Right ventricle myocardium inferior (tissue), 1 donor: ENCODE results near the gene ITSN2. TPM values are rescaled to one million over a fixed set of nuclear protein-coding genes. Genes with fewer than 3 reads are reported as not detected.
"Not testable (repeated sequence)": the region's sequence is repeated elsewhere in the genome, so short reads cannot be mapped to it uniquely, and the experiment has no call there.

Experiments
- ATAC-seq: fragments of 200-7000 bp; cut with Tn5 transposase; one replicate; pipeline ENCODE4 v1.9.1; 2020; ENCODE audit warnings: mild to moderate bottlenecking, moderate library complexity
- DNase-seq: peaks from one replicate; pipeline ENCODE4 v3.0.0; 2021; ENCODE audit errors: missing footprints
- intact Hi-C: fragments of 100-400 bp; cut with DNase I; formaldehyde crosslinking; loops from one replicate; pipeline ENCODE4 v1.11.0; 2022
- total RNA-seq: library from RNA; stranded (reverse); fragmentation: NEBNext Ultra II Directional; extraction: Animal tissue kit (Norgen Biotek cat#: 25700); gene quantifications from one replicate; pipeline ENCODE4 v1.2.1, GENCODE V29; 2021
- donor health status: DM: no; HTN: yes; CAD: no; lungs with severe emphysema.

The ITSN2 gene
- total RNA-seq, 1 donor from 2014 or later = 41.3 TPM

DNA sequence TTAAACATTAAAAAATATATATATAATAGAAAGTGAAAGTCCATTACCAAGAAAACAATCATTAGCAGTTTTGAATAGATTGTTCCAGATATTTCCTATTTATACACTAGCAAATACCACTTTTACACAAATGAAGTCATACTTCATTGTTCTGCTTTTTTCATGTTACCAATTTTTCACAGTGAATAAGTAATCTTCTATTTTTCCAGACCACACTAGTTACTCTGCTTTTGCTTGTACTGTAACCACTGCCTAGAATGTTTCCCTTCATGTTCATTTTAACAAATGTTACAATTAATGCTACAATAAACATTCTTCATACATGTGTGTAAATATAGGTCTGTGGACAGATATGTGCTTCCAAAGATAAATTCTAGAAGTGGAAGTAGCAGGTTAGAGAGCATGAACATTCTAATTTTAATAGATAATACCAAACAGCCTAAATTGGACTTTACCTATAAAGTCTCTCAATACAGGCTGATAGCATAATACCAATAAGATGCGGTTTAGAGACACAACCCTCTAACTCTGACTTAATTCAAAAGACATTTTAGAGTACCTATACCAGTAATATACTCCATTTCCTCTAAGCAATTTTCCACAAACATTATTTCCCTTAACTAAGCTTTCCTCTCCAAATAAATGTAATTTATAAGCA, 17.0 kb downstream of the ITSN2 start:
- intact Hi-C loops = no loop called here
- DNase-seq = no peak
- ATAC-seq = no peak

GRCh38 chr2:24342110-24342910, 18.0 kb downstream of the ITSN2 start:
- ATAC-seq (no peak), DNase-seq (no peak)
- intact Hi-C loops = no loop called here

DNA sequence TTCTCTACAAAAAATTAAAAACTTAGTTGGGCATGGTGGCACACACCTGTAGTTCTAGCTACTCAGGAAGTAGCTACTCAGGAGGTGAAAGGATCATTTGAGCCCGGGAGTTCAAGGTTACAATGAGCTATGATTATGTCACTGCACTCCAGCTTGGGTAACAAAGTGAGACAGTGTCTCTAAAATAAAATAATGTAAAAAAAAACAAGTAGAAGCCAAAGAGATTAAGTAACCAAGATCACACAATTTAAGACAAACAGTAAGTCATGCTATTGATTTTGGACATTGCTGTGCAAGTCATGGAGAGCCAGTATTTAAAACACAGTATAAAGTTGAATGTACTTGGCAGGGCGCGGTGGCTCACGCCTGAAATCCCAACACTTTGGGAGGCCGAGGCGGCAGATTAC, 20.5 kb downstream of the ITSN2 start:
- intact Hi-C loops = no loop called here
- DNase-seq (no peak), ATAC-seq (no peak)

GRCh38 chr2:24339098-24339497, 21.2 kb downstream of the ITSN2 start:
- not testable (repeated sequence) for ATAC-seq

GRCh38 chr2:24337890-24338289, 22.4 kb downstream of the ITSN2 start:
- intact Hi-C loops = no loop called here
- ATAC-seq (no peak), DNase-seq (no peak)

More at GRCh38 chr2:24339098-24339497, 21.2 kb downstream of the ITSN2 start:
- DNase-seq, intact Hi-C loops: not testable (repeated sequence)

- DNase-seq (no peak), ATAC-seq (no peak)
- intact Hi-C loops = no loop called here
These were observed 23.5 kb downstream of the ITSN2 start for GRCh38 chr2:24336811-24337210.

DNA sequence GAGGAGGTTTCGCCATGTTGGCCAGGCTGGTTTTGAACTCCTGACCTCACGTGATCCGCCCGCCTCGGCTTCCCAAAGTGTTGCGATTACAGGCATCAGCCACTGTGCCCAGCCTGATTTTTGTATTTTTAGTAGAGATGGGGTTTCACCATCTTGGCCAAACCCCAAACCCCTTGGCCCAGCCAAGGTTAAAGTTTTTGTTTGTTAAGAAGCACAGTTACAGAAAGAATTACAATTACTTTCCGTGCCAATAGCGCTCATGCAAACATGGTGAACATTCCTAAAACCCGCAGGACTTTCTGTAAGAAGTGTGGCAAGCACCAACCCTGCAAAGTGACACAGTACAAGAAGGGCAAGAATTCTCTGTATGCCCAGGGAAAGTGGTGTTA, 26.1 kb downstream of the ITSN2 start:
- ATAC-seq (no peak), DNase-seq (no peak)
- intact Hi-C loops = no loop called here

DNA sequence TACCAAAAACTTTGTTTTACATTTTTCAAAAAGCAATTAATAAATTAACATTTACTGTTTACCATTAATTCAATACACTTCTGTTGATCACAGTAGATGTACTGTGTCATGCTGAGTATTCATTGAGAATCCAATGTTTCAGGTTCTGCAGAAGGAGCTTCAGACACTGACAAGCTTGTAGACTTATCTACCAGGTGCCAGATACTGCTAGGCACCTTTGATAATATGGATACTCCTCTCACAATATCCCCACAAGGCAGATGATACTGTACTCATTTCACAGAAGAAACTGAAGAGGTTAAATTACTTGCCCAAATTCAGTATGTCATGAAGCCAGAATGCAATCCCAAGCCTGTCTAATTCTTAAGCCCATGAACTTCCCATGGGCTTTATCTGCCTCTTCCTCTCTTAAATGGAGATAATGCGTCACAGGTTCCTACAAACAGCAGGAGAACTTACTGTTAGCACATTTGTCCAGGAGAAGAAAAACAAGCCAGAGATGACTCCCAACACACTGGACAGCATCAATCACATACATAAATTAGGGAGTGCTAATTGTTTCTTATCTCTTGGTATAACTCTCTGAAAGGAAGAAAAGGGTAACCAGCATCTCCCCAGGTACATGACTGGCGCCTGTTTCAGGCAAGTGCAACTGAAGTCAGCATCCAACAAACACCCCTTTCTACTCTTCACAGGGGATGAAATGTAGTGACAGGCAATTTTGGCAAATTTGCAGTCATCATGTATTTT, 27.4 kb downstream of the ITSN2 start:
- intact Hi-C loops = no loop called here
- ATAC-seq = no peak
- DNase-seq = no peak

DNA sequence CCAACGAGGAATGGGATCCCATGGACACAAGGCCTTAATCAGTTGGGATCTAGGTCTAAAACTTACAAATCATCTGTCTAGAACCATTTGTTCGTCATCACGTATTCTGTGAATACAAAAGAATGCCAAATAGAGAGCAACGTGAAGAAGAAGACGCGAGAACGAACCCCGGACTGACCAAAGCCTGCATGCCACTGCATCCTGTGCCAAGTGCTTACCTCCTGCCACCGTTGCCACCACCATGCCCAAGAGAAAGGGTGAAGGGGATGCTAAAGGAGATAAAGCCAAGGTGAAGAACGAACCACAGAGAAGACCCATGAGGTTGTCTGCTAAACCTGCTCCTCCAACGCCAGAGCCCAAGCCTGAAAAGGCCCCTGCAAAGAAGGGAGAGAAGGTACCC, 30.2 kb downstream of the ITSN2 start:
- ATAC-seq = no peak

GRCh38 chr2:24329700-24330099, 30.6 kb downstream of the ITSN2 start:
- DNase-seq (no peak), ATAC-seq (no peak)

More for the DNA sequence above, 30.2 kb downstream of the ITSN2 start:
- DNase-seq = no peak
- intact Hi-C loops = no loop called here

DNA sequence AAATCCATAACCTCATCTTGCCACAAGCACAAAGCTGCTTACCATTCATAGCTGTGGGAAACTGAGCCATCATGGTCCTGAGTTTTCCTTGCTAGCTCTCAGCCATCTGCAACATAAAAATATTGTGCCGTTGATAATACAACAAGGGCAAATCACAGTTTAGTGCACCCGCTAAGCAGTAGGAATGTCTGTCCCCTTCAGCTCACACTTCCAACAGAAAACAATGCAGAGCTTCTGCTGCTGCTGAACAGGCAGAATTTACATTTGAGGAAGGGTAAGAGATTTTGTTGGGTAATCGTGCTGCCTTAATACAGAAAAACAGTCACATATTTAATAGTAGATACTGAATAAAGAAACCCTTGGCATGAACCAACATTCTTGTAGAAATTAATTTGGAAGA, 32.3 kb downstream of the ITSN2 start:
- intact Hi-C loops = no loop called here
- ATAC-seq = peak; percentile 51

More at GRCh38 chr2:24329700-24330099, 30.6 kb downstream of the ITSN2 start:
- intact Hi-C loops = no loop called here

DNA sequence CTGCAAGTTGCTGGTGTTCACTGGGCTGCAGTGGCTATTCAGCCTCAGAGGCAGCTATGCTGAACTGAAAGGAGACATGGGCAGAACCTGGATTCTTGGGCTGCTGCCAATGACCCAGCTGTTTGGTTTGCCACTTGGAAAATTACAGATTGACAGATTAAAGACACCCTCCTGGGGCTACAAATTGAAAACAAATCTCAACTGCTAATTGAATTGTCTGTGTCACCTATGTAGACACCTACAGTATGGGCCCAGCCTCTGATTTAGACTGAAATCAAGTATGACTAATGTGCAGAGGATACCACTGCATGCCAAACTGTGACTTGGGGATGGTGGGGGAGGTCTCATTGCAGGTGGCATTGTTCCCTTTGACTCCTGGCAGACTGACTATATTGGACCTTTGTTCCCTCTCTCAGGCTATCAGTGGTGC, 42.8 kb downstream of the ITSN2 start:
- intact Hi-C loops = loop anchor here (5.0 kb wide), 1 partner anchor 45 kb away; the partner anchor contains the start of gene ITSN2
- ATAC-seq = no peak

More for the DNA sequence above, 32.3 kb downstream of the ITSN2 start:
- DNase-seq = no peak

DNA sequence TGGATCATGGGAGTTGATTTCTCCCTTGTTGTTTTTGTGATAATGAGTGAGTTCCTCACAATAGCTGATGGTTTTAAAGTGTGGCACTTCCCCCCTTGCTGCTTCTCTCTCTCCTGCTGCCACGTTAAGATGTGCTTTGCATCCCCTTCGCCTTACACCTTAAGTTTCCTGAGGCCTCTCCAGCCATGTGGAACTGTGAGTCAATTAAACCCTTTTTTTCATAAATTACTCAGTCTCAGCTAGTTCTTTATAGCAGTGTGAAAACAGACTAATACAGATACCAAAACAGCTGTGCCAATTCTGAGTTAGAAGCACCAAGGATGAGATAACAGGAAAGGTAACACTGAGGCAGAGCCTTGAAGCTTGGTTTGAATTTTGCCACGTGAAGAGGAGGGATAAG, 44.7 kb downstream of the ITSN2 start:
- DNase-seq = no peak
- intact Hi-C loops = loop anchor here (5.0 kb wide), 1 partner anchor 47 kb away; the partner anchor contains the start of gene ITSN2
- no peak for ATAC-seq

More for the DNA sequence above, 42.8 kb downstream of the ITSN2 start:
- no peak for DNase-seq

- intact Hi-C loops = no loop called here
- ATAC-seq = no peak
- no peak for DNase-seq
These were observed 46.3 kb downstream of the ITSN2 start for GRCh38 chr2:24313744-24314632.

DNA sequence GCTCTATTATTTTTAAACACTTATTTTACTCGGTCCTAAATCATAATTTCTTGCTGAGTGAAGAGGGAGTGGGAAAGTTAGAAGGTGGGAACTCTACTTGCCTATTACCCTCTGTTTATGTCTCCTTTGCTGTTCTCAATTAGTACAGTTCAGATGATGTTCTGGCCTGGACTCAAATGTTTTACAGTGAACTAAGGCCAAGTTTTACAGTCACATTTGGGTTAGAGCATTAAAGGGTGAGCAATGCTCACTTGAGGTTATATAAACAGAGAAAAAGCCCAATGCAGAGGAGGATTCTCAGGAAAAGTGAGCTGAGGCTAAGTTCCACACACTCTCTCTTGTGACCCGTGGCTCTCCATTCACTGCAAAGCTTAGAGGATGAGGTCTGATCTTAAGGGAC, 52.4 kb downstream of the ITSN2 start:
- ATAC-seq (no peak), DNase-seq (no peak)
- intact Hi-C loops = no loop called here

- intact Hi-C loops = loop anchor here (2.0 to 5.0 kb wide), 2 partner anchors 56 to 78 kb away; partner anchors contain the start of gene ITSN2
These were observed 55.7 kb downstream of the ITSN2 start for GRCh38 chr2:24304631-24305030.

DNA sequence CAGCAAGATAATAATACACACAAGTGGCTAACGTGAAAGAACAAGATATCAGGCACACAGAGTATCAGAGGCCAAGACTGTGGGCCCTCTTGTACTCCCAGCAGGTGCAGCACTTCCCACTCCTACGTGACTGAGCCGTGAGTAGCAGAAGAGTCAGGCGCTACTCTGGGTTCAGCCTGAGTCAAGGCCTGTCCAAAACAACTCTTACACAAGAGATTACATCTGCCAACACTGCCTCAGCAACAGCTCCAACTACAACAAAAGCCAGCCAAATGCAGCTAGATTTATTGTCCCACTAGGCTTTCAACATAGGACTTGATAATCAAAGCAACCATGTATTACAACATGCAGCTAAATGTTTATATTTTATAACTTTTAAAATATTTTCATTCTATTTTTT, 56.2 kb downstream of the ITSN2 start:
- DNase-seq (peak; percentile 75), ATAC-seq (peak; percentile 99)
- intact Hi-C loops = loop anchor here (2.0 to 5.0 kb wide), 2 partner anchors 57 to 78 kb away; partner anchors contain the start of gene ITSN2

More at GRCh38 chr2:24304631-24305030, 55.7 kb downstream of the ITSN2 start:
- DNase-seq = no peak
- no peak for ATAC-seq

DNA sequence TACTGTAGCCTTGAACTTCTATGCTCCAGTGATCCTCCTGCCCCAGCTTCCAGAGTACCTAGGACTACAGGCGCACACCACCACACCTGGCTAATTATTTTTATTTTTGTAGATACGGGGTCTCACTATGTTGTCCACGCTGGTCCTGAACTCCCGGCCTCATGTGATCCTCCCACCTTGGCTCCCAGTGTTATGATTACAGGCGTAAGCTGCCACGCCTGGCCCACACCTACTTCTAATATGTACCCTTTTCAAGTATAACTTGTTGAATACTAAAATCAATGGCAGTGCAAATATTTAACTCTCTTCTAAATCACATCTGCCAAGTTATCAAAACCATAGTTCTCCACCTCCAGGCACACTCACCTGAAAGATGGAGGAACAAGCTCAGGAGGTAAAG, 58.7 kb downstream of the ITSN2 start:
- DNase-seq = no peak
- intact Hi-C loops = loop anchor here (5.0 kb wide), 1 partner anchor 81 kb away; no protein-coding TSS in a partner anchor
- no peak for ATAC-seq
